Measurements from ENCODE around the gene GPR89A.
A peak's percentile ranks its signal among the peaks of the same experiment; 100 is the strongest.
"Not testable (repeated sequence)": the region's sequence is repeated elsewhere in the genome, so short reads cannot be mapped to it uniquely, and the experiment has no call there.

Gene GPR89A

DNA sequence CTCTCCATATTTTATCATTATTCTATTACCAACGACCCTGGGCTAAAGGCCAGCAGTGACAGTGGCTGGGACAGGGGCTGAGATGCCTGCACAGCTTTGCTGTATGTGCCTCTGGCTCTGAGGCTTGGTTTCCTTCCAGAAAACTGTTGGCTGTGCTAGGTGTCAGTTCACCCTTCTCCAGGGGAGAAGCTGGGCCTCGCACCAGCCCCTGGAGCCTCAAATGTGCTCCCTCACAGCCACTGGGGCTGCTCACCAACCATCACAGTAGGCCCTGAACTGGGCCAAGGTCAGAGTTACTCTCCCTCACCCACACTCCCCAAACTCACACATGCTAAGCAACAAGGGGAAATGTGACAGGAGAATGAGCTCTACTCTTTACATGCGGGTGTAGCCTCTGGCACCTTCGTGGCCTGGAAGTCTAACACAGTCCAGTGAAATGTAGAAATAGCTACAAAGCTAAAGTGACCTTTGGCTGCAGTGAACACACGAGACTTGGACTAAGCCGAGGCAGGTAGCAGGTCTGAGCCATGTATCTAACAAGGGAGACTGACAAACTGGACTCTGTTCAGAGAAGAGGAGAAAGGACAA is 106.8 kb downstream of the GPR89A start:
- TF ChIP-seq, protein P1, sequence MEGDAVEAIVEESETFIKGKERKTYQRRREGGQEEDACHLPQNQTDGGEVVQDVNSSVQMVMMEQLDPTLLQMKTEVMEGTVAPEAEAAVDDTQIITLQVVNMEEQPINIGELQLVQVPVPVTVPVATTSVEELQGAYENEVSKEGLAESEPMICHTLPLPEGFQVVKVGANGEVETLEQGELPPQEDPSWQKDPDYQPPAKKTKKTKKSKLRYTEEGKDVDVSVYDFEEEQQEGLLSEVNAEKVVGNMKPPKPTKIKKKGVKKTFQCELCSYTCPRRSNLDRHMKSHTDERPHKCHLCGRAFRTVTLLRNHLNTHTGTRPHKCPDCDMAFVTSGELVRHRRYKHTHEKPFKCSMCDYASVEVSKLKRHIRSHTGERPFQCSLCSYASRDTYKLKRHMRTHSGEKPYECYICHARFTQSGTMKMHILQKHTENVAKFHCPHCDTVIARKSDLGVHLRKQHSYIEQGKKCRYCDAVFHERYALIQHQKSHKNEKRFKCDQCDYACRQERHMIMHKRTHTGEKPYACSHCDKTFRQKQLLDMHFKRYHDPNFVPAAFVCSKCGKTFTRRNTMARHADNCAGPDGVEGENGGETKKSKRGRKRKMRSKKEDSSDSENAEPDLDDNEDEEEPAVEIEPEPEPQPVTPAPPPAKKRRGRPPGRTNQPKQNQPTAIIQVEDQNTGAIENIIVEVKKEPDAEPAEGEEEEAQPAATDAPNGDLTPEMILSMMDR (IDR thresholded peaks at IDR 0.05; ENCODE audit: low read depth, low read length, missing control alignments): no peak
- DNase-seq (ENCODE audit: low read depth): no peak
- no peak overlapping the region for H3K4me3 ChIP-seq (ENCODE audit: low read depth, low read length)

DNA sequence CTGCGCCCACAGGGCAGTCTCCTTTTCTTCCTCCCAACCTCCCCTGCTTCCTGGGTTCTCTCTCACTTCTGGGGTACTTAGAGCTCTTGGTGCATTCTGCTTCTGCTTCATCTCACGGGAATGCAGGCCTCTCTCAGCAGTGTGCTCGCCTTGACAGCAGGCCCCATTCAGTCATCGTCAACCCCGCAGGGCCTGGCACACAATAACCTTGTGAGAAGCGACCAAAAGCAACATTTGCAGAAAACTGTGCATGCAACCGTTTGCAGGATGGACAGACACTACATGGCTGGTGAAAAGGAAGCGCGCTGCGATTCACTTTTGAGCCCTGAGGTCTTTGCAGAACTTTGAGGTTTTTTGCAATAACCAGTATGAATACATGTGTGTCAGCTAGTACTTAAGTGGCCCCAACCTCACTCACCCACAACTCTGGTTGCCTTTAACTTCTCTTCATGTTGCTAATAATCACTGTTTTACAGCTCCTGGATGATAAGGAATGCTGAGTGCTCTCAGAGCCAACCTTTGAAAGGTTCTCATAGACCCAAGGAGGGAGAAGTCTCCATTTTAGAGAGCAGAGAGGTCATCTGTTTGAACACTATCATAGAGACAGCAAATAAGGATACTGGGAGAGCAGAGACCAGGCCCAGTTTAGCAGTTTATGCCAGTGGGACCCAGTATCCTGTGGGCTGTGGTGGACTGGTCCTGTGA is 109.0 kb downstream of the GPR89A start:
- no peak overlapping the region for H3K4me3 ChIP-seq (ENCODE audit: low read depth, low read length)
- DNase-seq (ENCODE audit: low read depth): no peak
- TF ChIP-seq, protein P1 (IDR thresholded peaks at IDR 0.05; ENCODE audit: low read depth, low read length, missing control alignments): no peak

DNA sequence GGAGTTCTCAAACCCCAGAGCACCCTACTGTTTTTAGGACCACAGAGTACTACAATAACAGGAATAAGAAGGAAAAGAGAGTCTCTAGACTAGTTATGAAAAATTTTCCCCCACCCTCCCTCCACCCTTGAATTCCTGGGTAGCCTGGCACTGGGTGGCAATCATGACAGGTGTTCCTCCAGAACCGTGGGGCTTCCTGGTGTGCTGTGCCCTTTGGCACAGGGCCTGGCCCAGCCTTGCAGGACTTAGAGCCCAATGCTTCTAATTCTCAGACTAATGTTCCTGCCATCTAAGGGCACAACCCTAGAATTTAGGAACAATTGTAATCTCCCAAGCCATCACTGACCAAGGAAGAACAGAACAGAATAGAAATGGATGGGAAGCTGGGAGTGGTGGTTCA is 110.0 kb downstream of the GPR89A start:
- DNase-seq (ENCODE audit: low read depth): no peak
- TF ChIP-seq, protein P1 (IDR thresholded peaks at IDR 0.05; ENCODE audit: low read depth, low read length, missing control alignments): no peak
- no peak overlapping the region for H3K4me3 ChIP-seq (ENCODE audit: low read depth, low read length)

DNA sequence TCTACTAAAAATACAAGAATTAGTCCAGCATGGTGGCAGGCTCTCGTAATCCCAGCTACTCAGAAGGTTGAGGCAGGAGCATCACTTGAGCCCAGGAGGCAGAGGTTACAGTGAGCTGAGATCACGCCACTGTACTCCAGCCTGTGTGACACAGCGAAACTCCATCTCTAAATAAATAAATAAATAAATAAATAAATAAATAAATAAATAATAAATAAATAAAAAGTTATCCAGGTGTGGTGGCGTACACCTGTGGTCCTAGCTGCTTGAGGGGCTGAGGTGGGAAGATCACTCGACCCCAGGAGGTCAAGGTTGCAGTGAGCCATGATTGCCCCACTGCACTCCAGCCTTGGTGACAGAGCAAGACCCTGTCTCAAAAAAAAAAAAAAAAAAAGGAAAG is 110.7 kb downstream of the GPR89A start:
- not testable (repeated sequence) for DNase-seq (ENCODE audit: low read depth)

DNA sequence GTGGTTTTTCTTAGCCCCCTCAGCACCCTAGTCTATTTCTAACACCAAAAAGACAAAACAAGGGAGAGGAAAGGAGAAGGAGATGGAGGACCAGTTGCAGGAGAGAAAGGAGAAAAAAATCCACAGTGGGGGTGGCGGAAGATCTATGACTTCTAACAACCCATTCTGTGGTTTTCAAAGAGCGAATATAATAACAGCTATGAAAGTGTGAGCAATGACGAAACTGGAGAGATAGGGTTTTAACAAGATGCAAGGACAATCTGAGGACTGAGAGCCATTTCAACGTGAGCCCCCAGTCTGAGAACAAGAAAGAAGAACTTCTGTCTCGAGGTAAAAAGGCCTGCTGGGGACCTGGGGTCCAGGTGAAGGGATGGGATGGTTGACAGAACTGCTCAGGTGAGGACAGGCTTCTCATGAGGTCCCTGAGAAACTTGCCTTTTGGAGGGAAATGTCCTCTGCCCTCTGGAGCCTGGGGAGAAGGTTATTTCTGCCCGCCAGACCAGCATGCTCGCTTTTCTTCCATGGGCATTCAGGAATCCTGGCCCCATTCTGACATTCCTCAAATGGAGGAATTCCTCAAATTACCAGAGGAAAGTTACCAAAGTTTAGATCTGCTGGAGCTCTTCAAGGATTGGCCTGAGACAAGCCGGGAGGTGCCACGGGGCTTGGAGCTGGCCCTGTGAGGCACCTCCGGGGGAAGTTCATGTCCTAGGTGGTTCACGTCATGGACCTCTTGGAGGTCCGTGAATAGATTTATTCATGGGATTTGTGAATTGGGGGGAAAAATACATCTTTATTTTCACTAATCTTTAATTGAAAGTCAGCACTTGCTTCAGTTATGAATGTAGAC is 111.7 kb downstream of the GPR89A start, which contains the start of gene CD160:
Gene CD160, plus strand, starts transcription at position 270 of the 850 bp plus-strand sequence. CDS start 8,829 bp downstream, outside the sequence.
- TF ChIP-seq, protein P1 (IDR thresholded peaks at IDR 0.05; ENCODE audit: low read depth, low read length, missing control alignments): no peak
- peak; percentile 38 for DNase-seq (ENCODE audit: low read depth)
- H3K4me3 ChIP-seq (ENCODE audit: low read depth, low read length): no peak within 1 kb of the TSS

More for the DNA sequence above, 110.7 kb downstream of the GPR89A start:
- H3K4me3 ChIP-seq (ENCODE audit: low read depth, low read length): not testable (repeated sequence)

All from GM12864 (cell line).